ENCODE data around the gene SPRY2. TPM values are rescaled to one million over a fixed set of nuclear protein-coding genes. Genes with fewer than 3 reads are reported as not detected.
"Not testable (repeated sequence)": the region's sequence is repeated elsewhere in the genome, so short reads cannot be mapped to it uniquely, and the experiment has no call there.

SPRY2 gene
- total RNA-seq, 5 donors from 2014 or later (not counting 1 experiment from before 2014, with no cell fraction given) = 0.33 to 1.2 (median 0.55) TPM

- Mint-ChIP-seq H3K4me1 (peaks cover 0 to 2% (median 0%) of the 10 kb centered on the region in 3 donors), H3K36me3 (no peaks in the 10 kb centered on the region), H3K27me3 (peaks cover 2 to 8% of the 10 kb centered on the region in 2 donors), H3K9me3 (no peaks in the 10 kb centered on the region), H3K27ac (no peak overlapping the region), H3K4me3 (no peak overlapping the region)
- 77% methylated on average over 6 of the region's 6 CpGs for WGBS (ENCODE audit: insufficient coverage)
- DNase-seq = no peak
- Histone ChIP-seq H3K4me3 (ENCODE audit: control insufficient read depth in 1 of 2, extremely low read depth in 1 of 2, low read length in 1 of 2) (no peak overlapping the region), H3K36me3 (ENCODE audit: control insufficient read depth in 2 of 2, extremely low read depth in 1 of 2, insufficient read depth in 1 of 2, low read length in 1 of 2) (no peaks in the 10 kb centered on the region), H3K4me1 (ENCODE audit: control insufficient read depth in 1 of 2, extremely low read depth in 1 of 2, insufficient read depth in 2 of 2, low read length in 2 of 2) (peaks cover 0 to 2% of the 10 kb centered on the region in 2 experiments), H3K27ac (ENCODE audit: low read length) (no peak overlapping the region), H3K9me3 (no peaks in the 10 kb centered on the region), H3K27me3 (replicated peaks in 1 of 2; ENCODE audit: control insufficient read depth in 2 of 2, extremely low read depth in 1 of 2, insufficient read depth in 2 of 2, low read length in 1 of 2) (no peaks in the 10 kb centered on the region)
- ATAC-seq (replicated peaks in 1 of 4) = no peak
- ChIA-PET POLR2A (interaction anchor here in 1 of 2 donors (0.5 to 0.7 kb wide), 2 partner anchors 16 to 165 kb away, joined by 5 to 7 read pairs; no protein-coding TSS in a partner anchor), CTCF (interaction anchor here (0.7 to 1.3 kb wide), 5 partner anchors 10 to 201 kb away, joined by 3 to 4 read pairs (median 3); no protein-coding TSS in a partner anchor)
These were observed 19.0 kb upstream of the SPRY2 start for GRCh38 chr13:80359778-80360452.

GRCh38 chr13:80359414-80359777, 18.5 kb upstream of the SPRY2 start:
- Mint-ChIP-seq H3K4me1 (peaks cover 0 to 2% (median 0%) of the 10 kb centered on the region in 3 donors), H3K27ac (no peak overlapping the region), H3K4me3 (no peak overlapping the region), H3K36me3 (no peaks in the 10 kb centered on the region), H3K9me3 (no peaks in the 10 kb centered on the region), H3K27me3 (peaks cover 2 to 8% of the 10 kb centered on the region in 2 donors)
- DNase-seq (no peak), ATAC-seq (replicated peaks in 1 of 4) (no peak)
- no peak overlapping the region for H3K4me3 ChIP-seq (ENCODE audit: control insufficient read depth in 1 of 2, extremely low read depth in 1 of 2, low read length in 1 of 2)
- WGBS (ENCODE audit: insufficient coverage) = 72% methylated on average over 4 of the region's 4 CpGs
- ChIA-PET POLR2A (interaction anchor here in 1 of 2 donors (0.5 kb wide), 1 partner anchor 17 kb away, joined by 5 read pairs; no protein-coding TSS in a partner anchor), CTCF (interaction anchor here in 1 of 2 donors (0.9 to 1.3 kb wide), 2 partner anchors 10 to 16 kb away, joined by 3 read pairs; no protein-coding TSS in a partner anchor)
- H3K27me3 ChIP-seq (replicated peaks in 1 of 2; ENCODE audit: control insufficient read depth in 2 of 2, extremely low read depth in 1 of 2, insufficient read depth in 2 of 2, low read length in 1 of 2) = no peaks in the 10 kb centered on the region
- no peaks in the 10 kb centered on the region for H3K9me3 ChIP-seq
- H3K36me3 ChIP-seq (ENCODE audit: control insufficient read depth in 2 of 2, extremely low read depth in 1 of 2, insufficient read depth in 1 of 2, low read length in 1 of 2) = no peaks in the 10 kb centered on the region
- H3K4me1 ChIP-seq (ENCODE audit: control insufficient read depth in 1 of 2, extremely low read depth in 1 of 2, insufficient read depth in 2 of 2, low read length in 2 of 2) = peaks cover 0 to 2% of the 10 kb centered on the region in 2 experiments
- H3K27ac ChIP-seq (ENCODE audit: low read length) = no peak overlapping the region

GRCh38 chr13:80355496-80356094, 14.7 kb upstream of the SPRY2 start:
- H3K4me3 ChIP-seq (ENCODE audit: control insufficient read depth in 1 of 2, extremely low read depth in 1 of 2, low read length in 1 of 2); ATAC-seq (replicated peaks in 1 of 4); H3K9me3 ChIP-seq; H3K4me3 Mint-ChIP-seq; H3K27ac Mint-ChIP-seq; POLR2A ChIA-PET; H3K4me1 ChIP-seq (ENCODE audit: control insufficient read depth in 1 of 2, extremely low read depth in 1 of 2, insufficient read depth in 2 of 2, low read length in 2 of 2); H3K36me3 Mint-ChIP-seq; H3K27me3 ChIP-seq (replicated peaks in 1 of 2; ENCODE audit: control insufficient read depth in 2 of 2, extremely low read depth in 1 of 2, insufficient read depth in 2 of 2, low read length in 1 of 2); DNase-seq; H3K27ac ChIP-seq (ENCODE audit: low read length); H3K9me3 Mint-ChIP-seq; H3K4me1 Mint-ChIP-seq; H3K36me3 ChIP-seq (ENCODE audit: control insufficient read depth in 2 of 2, extremely low read depth in 1 of 2, insufficient read depth in 1 of 2, low read length in 1 of 2): not testable (repeated sequence)
- CTCF ChIA-PET = interaction anchor here in 1 of 2 donors (0.5 to 1.1 kb wide), 2 partner anchors 12 to 14 kb away, joined by 3 to 5 read pairs; no protein-coding TSS in a partner anchor
- 97% methylated on average over 28 of the region's 32 CpGs for WGBS (ENCODE audit: insufficient coverage)
- H3K27me3 Mint-ChIP-seq = peaks cover 3 to 18% of the 10 kb centered on the region in 2 donors

- H3K4me3 Mint-ChIP-seq = no peak overlapping the region
- ChIA-PET CTCF (no interaction called here), POLR2A (no interaction called here)
- Histone ChIP-seq H3K27me3 (replicated peaks in 1 of 2; ENCODE audit: control insufficient read depth in 2 of 2, extremely low read depth in 1 of 2, insufficient read depth in 2 of 2, low read length in 1 of 2) (peaks cover 0 to 12% of the 10 kb centered on the region in 2 experiments), H3K36me3 (ENCODE audit: control insufficient read depth in 2 of 2, extremely low read depth in 1 of 2, insufficient read depth in 1 of 2, low read length in 1 of 2) (no peaks in the 10 kb centered on the region), H3K27ac (ENCODE audit: low read length) (no peak overlapping the region), H3K4me3 (ENCODE audit: control insufficient read depth in 1 of 2, extremely low read depth in 1 of 2, low read length in 1 of 2) (no peak overlapping the region), H3K4me1 (ENCODE audit: control insufficient read depth in 1 of 2, extremely low read depth in 1 of 2, insufficient read depth in 2 of 2, low read length in 2 of 2) (no peaks in the 10 kb centered on the region), H3K9me3 (no peaks in the 10 kb centered on the region)
- 82% methylated on average over 4 of the region's 6 CpGs for WGBS (ENCODE audit: insufficient coverage)
- peaks cover 0 to 3% (median 0%) of the 10 kb centered on the region in 3 donors for H3K9me3 Mint-ChIP-seq
- peaks cover 28 to 44% of the 10 kb centered on the region in 2 donors for H3K27me3 Mint-ChIP-seq
- no peaks in the 10 kb centered on the region for H3K36me3 Mint-ChIP-seq
- no peak overlapping the region for H3K27ac Mint-ChIP-seq
- H3K4me1 Mint-ChIP-seq = no peaks in the 10 kb centered on the region
- ATAC-seq (replicated peaks in 1 of 4) (no peak), DNase-seq (no peak)
These were observed 7.8 kb upstream of the SPRY2 start for GRCh38 chr13:80348750-80349149.

- no peaks in the 10 kb centered on the region for H3K36me3 ChIP-seq (ENCODE audit: control insufficient read depth in 2 of 2, extremely low read depth in 1 of 2, insufficient read depth in 1 of 2, low read length in 1 of 2)
- Mint-ChIP-seq H3K4me1 (peaks cover 0 to 4% (median 4%) of the 10 kb centered on the region in 3 donors), H3K27ac (no peak overlapping the region), H3K4me3 (no peak overlapping the region), H3K27me3 (peaks cover 31 to 44% of the 10 kb centered on the region in 2 donors), H3K9me3 (peaks cover 0 to 3% (median 0%) of the 10 kb centered on the region in 3 donors), H3K36me3 (no peaks in the 10 kb centered on the region)
- no peaks in the 10 kb centered on the region for H3K4me1 ChIP-seq (ENCODE audit: control insufficient read depth in 1 of 2, extremely low read depth in 1 of 2, insufficient read depth in 2 of 2, low read length in 2 of 2)
- no peak overlapping the region for H3K4me3 ChIP-seq (ENCODE audit: control insufficient read depth in 1 of 2, extremely low read depth in 1 of 2, low read length in 1 of 2)
- no peak for DNase-seq
- H3K9me3 ChIP-seq = no peaks in the 10 kb centered on the region
- no peak overlapping the region for H3K27ac ChIP-seq (ENCODE audit: low read length)
- ATAC-seq (replicated peaks in 1 of 4) = no peak
- H3K27me3 ChIP-seq (replicated peaks in 1 of 2; ENCODE audit: control insufficient read depth in 2 of 2, extremely low read depth in 1 of 2, insufficient read depth in 2 of 2, low read length in 1 of 2) = peaks cover 0 to 12% of the 10 kb centered on the region in 2 experiments
- POLR2A ChIA-PET = no interaction called here
- CTCF ChIA-PET = no interaction called here
These were observed 7.4 kb upstream of the SPRY2 start for GRCh38 chr13:80348314-80348713.

GRCh38 chr13:80345771-80346510, 5.0 kb upstream of the SPRY2 start:
- Mint-ChIP-seq H3K36me3 (no peaks in the 10 kb centered on the region), H3K9me3 (no peaks in the 10 kb centered on the region), H3K27me3 (peaks cover 36 to 40% of the 10 kb centered on the region in 2 donors), H3K27ac (no peak overlapping the region), H3K4me3 (no peak overlapping the region), H3K4me1 (peaks cover 13 to 18% (median 17%) of the 10 kb centered on the region in 3 donors)
- Histone ChIP-seq H3K27me3 (replicated peaks in 1 of 2; ENCODE audit: control insufficient read depth in 2 of 2, extremely low read depth in 1 of 2, insufficient read depth in 2 of 2, low read length in 1 of 2) (peaks cover 0 to 25% of the 10 kb centered on the region in 2 experiments), H3K36me3 (ENCODE audit: control insufficient read depth in 2 of 2, extremely low read depth in 1 of 2, insufficient read depth in 1 of 2, low read length in 1 of 2) (no peaks in the 10 kb centered on the region), H3K4me3 (ENCODE audit: control insufficient read depth in 1 of 2, extremely low read depth in 1 of 2, low read length in 1 of 2) (no peak overlapping the region), H3K27ac (ENCODE audit: low read length) (no peak overlapping the region), H3K4me1 (ENCODE audit: control insufficient read depth in 1 of 2, extremely low read depth in 1 of 2, insufficient read depth in 2 of 2, low read length in 2 of 2) (peaks cover 5 to 9% of the 10 kb centered on the region in 2 experiments), H3K9me3 (no peaks in the 10 kb centered on the region)
- ChIA-PET CTCF (interaction anchor here in 1 of 2 donors (0.6 to 0.7 kb wide), 2 partner anchors 21 to 152 kb away, joined by 3 read pairs; no protein-coding TSS in a partner anchor), POLR2A (no interaction called here)
- ATAC-seq (replicated peaks in 1 of 4) (no peak), DNase-seq (no peak)
- 82% methylated on average over 4 of the region's 8 CpGs for WGBS (ENCODE audit: insufficient coverage)
